GM21447 (cell line): Measurements from ENCODE around the gene RPS6KA2.

Source experiments
- ATAC-seq: cut with Tn5 transposase; IDR thresholded peaks from one replicate; pipeline ENCODE4 v1.9.1; 2021; ENCODE audit not compliant: unreplicated experiment

Gene RPS6KA2

DNA sequence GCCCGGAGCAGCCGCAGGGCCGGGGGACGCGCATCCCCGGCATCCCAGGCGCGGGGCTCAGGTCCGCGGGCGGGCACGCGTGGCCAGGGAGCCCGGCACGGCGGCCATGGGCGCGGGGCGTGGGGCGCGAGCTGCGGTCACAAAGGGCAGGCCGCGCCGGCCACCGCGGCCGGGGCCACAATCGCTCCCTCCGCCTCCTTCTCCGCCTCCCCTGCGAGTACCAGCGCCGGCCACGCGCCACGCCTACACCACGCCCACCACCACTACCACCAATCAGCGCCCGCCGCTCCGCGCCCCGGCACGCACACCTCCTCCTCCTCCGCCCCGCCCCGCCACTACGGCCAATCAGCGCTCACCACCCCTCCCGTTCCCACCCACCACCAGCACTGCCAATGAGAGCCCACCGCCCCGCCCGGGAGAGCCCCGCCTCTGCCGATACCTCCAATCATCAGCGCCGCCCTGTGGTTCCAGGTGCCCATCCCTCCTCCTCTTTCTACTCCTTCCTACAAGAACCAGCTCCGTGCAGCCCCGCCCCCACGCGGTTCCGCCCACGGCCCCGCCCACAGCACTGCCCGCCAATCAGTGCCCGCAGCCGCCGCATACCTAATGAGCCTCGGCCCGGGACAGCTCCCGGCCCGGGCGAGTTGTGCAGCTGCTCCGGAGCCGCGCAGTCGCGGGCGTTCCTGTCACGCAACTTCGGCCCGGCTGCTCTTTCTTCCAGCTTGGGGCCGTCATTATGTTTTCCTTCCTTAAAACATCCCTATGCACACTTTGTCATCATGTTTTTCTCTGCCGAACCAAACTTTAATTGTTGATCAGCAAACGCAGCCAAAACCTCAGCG is at the start of gene RPS6KA2:
Gene RPS6KA2 (minus strand): TSS at position 219 of the 842 bp plus-strand sequence. CDS start 232 bp downstream, outside the sequence.
- ATAC-seq, result peak; percentile 86

DNA sequence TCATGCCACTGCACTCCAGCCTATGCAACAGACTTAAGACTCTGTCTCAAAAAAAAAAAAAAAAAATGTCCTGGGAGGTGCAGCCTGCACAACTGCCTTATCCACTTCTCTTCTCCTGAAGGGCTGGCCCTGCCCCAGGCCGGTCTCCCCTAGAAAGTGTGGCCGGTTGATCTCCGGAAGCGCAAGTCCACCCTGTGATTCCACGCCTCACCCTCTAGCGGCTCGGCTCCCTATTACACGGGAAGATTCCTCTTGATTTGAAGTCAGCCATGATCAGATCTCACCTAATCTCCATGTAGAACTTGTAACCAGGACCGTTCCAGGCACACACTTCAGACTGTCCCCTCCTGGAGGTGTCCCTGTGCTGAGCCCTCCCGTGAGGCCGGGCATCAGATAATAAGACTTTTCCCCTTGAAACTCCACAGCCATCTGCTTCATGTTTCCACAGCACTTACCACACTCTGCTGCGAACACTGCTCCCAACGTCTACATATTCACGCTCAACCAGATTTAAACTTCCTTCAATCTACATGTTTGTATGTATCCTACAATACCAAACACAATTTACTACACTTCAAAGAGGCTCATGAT is 49.3 kb upstream of the RPS6KA2 start:
- ATAC-seq, result no peak

DNA sequence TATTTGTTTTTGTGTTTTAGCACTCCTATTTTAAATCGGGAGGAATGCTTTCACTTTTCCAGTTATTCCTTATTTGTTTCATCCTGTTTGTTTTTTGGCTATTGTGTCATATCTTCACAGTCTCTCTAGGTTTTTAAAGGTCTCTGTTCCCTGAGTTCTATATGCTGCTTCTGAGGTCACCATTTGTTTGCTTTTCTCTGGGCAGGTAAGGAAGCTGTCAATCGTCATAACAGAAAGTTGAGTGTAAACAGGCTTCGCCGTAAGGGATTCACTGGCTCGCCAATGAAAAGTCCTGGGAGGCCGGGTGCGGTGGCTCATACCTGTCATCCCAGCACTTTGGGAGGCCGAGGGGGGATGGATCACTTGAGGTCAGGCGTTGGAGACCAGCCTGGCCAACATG is 48.7 kb upstream of the RPS6KA2 start:
- no peak for ATAC-seq

DNA sequence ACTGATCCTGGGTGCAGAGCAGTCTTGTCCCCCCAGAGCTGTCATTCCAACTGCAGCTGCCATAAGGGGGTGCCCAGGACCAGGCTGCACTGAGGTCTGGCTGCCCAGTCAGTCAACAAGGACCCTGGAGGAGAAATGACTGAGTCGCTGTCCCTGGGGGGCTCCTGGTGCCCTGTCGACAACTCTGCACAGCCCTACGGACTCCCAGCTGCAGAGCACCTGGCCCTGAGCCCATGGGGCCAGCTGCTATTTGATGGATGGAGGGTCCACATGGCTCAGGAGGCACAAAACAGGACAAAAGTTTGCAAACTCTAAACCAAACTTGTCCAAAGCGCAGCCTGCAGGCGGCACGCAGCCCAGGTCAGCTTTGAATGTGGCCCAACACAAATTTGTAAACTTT is 46.3 kb upstream of the RPS6KA2 start:
- ATAC-seq, result no peak

DNA sequence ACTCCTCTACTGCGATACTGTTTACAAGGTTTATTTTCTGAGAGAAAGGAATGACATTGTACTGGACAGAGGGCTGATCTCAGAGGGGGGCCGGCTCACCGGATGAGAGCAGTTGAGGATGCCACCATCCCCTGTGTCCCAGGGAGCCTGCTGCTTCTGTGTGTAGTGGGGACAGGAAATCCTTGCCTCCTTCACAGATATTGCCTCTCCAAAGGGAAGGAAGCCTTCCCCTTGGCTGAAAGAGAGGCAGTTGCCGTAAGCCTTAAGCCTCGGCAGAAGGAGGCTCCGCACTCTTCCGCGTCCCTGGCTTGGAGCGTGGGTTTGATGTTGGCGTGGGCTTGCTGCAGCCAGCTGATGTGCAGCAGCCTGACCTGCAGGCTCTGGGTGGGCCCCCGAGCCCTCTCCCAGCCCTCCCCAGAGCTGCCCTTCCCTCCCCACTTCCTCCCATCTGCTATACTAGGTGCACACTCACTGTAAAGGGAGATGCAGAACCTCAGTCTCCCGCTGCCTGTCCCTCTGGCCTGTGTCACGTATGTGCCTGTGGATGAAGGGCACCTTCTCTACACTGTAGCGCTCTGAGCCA is 45.7 kb upstream of the RPS6KA2 start:
- no peak for ATAC-seq

DNA sequence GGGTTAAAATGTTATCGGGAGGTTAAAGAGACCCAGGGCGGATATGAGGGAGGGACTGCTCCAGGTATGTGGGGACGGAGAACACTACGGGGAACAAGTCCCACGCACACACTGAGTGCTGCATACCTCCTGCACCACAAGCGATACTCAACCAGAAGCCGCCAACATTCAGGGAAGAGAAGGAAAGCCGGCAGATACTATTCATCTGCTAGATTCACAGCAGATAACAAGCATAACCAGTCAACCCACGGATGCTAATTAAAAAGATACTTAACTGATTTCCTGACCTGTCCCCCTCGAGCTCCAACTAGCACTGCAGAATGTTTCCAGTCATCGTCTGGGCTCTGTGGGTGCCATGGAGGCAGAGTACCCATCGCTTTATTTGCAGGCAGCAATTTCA is 45.1 kb upstream of the RPS6KA2 start:
- ATAC-seq, result no peak

DNA sequence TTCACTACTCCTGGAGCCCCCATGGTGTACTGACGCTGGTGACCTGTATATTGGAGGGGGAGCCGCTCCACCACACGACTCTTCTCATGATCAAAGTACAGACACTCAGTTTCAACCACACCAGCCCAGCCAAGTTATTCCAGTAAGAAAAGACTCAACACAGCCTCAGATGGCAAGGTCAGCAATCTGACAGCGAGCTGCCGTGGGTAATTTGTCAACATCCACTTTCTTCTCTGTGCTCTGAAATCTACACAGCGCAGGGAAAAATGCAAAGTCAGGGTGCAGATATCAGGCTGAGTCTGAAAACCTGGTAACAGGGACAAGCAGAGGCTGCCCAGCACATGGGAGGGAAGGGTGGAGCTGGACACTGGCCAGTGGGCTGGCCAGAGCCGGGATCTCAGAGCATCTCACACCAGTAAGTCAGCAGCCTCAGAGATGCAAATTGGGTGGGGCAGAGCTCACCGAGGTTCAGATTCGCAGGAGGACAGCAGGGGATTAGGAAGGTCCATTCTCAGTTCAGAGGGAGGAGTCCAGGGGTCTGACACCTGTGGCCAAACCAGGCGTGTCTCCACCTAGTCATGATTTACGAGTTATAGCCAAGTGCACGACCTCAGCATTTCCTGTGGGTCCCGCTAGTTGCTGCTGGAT is 44.5 kb upstream of the RPS6KA2 start:
- no peak for ATAC-seq

DNA sequence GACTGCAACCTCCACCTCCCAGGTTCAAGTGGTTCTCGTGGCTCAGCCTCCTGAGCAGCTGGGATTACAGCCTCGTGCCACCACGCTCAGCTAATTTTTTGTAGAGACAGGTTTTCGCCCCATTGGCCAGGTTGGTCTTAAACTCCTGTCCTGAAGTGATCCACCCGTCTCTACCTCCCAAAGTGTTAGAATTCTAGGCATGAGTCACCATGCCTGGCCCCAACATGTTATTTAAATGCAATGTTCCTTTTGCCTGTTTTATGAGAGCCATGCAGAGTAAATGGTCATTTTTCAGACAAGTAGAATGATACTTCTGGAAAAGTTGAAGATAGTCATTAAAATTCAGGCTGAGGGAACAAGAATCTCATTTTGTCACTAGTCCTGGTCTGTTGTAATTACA is 43.8 kb upstream of the RPS6KA2 start:
- ATAC-seq, result no peak

DNA sequence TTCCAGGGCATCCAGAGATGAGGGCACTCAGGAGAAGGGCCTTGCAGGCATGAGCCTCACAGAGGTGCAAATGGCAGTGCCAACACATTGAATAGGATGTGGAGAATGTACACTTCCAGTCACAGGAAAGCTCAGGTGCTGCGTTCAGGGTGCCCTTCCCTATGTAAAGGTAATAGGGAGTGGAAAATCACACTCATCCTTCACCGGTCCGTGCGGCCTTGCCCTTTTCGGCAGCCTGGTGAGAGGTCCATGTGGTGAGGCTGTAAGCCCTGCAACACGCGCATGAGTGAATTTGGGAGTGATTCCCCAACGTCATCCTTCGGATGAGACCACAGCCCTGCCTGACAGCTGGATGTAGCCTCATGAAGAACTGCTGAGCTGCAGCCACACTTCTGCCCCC is 43.0 kb upstream of the RPS6KA2 start:
- ATAC-seq, result no peak

DNA sequence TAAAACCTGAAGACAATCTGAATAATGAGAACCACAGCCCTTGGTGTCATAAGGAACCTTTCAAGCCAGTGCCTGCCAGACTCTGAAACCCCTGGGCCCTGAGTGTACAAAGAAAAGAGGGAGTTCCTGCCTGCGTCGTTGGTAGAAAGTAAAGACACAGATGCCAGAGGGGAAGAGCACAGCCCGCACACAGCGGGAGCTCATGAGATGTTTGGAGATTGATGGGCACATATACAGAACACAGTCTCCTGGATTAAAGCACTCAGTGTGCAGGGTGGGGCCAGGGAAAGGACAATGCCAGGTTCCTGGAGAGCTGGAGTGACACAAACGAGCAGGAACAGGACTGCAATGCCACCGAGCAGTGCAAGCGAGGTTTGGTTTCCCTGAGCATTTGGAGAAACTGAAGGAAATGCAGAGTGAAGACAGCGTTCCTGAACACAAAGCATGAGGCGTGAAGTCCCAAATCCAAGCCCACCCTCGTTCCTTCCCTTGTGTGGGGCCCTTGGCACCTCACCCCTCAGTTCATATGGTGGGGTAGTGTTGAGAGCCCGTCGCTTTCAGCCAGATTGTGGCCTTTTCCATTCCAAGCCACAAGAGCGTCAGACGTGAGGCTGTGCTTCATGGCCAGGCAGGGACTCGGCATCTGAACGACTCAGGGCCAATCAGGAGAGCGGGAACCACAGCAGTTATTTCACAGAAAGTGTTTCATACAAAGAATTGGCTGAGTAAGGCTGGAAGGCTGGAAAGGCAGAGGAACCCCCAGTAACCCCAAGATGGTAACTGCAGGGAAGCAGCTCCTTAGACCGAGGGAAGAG is 41.0 kb upstream of the RPS6KA2 start:
- ATAC-seq, result no peak

DNA sequence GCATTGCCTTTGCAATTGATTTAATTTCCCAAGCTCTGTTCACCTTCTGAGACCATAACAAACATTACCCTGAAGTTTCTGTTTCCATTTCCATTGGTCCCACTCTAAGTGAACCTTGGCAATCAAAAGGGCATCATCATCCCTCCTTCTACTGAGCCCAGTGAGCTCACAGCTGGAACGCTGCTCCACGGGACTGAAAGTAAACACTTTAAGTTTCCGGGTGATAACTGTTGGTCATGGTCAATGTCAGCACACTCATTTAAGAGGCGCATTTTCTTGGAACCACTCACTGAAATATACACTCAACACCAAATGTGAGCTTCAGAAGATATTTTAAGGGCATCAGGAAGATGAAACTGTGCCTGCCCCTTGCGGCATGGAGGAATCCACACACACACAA is 37.1 kb upstream of the RPS6KA2 start:
- no peak for ATAC-seq

DNA sequence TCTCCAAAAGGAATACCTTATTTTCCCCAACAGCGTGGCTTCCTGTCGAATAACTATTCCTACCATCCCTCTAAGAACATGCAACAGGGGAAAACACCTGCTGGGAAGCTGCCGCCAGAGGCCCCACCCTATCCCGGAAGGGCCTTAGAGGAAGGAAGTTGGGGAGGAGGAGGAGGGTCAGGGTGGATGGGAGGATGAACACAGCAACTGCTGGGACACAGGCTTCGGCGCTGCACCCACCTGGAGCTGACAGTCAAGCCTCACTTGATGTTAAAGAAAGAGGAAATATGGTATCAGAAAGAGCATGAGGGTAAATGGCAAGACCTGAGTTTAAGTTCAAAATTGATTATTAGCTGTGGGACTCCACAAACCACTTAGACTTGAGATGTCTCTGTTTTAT is 36.5 kb upstream of the RPS6KA2 start:
- no peak for ATAC-seq

DNA sequence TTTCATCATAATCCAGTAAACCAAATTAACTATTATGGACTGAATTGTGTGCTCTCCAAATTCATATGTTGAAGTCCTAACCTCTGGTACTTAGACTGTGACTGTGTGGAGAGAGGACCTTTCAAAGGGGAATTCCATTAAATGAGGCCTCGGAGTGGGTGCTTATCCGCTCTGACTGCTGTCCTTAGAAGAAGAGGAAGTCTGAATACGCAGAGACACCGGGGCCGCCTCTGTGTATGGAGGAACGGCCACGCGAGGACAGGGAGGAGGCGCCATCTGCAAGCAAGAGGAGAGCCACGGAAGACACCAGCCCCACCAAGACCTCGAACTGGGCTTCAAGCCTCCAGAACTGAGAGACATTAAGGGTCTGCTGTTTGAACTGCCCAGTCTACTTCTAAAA is 35.6 kb upstream of the RPS6KA2 start:
- no peak for ATAC-seq

DNA sequence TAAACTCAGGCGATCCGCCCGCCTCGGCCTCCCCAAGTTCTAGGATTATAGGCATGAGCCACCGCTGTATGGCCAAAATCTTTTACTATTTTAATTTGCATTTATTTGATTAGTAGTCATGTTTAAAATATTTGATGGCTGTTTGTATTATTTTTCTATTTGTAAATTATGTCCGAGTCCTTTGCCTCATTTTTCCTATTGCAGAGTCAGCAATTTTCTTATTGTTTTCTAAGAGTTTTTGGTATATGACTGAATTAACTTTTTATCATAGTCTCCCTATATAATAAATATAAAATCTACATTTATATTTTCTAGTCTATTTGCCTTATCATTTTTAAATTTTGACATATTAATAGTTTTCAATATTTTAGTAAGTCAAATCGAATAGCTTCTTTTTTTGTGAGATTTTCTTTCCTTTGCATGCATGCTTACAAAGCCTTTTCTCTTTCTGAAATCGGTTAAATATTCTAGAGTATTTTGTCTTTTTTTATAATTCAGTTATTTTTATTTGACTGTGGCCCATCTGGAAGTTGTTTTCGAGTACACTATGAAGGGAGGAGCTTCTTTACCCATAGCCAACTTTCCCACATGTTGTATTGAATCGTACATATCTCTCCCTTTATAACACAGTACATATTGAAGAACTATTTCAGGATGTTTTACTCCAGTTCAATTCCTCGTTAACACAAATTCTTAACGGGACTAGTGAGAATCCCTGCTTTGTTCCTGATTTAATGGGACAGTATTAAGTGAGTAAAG is 34.5 kb upstream of the RPS6KA2 start:
- no peak for ATAC-seq

DNA sequence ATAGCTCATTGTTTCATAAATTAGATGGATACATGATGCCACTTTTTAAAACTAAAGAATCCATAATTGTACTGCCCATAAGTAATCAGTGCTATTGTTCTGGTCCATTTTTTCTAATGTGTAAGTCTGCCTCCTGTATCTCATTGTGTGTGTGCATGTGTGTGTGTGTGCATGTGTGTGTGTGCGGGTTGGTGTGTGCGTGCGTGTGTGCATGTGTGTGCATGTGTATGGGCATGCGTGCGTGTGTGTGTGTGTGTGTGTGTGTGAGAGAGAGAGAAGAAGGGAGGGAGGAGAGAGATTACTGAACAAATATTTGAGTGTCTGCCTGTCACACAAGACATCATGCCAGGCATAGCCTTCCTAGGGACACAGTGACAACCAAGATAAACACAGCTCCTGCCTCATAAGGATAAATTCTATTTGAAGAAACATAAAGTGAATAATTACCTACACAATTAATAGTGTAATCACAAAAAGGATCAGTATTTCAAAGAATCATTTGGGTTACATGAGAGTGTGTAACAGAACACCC is 33.2 kb upstream of the RPS6KA2 start:
- no peak for ATAC-seq

DNA sequence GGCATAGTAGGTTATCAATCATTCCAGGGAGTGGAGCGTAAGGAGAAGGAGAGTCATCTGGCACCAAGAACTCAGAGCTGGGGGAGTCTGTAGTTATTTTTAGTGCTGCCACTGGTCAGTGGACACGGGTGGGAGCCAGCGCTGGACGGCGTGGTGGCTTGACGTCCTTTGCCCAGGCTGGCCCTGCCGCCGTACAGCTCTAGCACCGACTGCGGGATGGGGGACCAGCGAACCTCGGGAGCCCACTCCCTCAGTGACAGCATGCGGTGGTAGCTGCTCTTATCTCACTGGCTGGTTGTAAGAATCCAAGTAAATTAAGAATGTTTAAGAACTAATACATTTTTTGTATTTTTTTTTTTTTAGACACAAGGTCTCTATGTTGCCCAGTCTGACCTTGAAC is 32.5 kb upstream of the RPS6KA2 start:
- no peak for ATAC-seq

DNA sequence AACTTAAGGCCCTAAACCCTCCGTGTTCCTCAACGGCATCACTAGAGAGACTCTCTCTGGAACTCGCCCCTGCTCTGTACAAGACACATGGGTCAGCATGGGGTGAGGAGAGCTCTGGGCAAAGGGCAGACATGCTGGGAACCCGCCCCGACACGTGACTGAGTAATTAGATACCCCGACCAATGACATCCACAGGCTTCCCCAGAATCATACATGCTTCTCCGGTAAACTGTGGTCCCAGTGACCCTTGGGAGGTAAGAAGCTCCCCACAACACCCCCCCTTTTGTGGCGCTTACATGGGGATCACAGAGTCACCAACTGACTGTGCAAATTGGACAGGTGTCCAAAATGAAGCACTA is 31.7 kb upstream of the RPS6KA2 start:
- no peak for ATAC-seq

DNA sequence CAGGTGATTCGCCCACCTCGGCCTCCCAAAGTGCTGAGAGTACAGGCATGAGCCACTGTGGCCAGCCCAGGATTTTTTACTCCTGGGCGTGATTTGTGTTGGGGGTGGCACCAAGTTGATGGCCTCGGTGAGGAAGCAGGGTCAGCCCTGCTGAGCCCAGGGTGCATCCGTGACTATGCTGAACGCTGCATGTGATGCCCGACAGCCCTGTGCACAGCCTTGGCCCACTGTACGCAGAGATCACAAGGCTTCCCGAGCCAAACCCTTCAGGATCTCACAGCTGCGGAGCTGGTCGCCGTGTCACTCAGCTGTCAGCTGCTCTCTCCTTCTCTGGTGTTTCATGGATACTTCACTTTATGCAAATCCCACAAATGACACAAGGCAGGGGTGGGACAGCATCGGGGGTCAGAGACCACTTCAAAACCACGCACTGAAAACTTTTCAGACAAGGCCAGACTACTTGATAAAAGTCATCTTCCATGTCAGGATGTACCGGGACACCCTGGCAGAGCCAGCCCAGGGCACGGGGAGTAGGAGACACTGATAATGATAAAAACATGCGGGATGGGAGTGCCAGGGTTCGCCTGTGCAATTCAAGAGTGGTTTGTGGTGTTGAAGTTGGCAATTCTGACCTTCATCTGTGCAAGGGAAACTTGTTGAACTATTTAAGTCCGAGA is 31.2 kb upstream of the RPS6KA2 start:
- ATAC-seq, result no peak

DNA sequence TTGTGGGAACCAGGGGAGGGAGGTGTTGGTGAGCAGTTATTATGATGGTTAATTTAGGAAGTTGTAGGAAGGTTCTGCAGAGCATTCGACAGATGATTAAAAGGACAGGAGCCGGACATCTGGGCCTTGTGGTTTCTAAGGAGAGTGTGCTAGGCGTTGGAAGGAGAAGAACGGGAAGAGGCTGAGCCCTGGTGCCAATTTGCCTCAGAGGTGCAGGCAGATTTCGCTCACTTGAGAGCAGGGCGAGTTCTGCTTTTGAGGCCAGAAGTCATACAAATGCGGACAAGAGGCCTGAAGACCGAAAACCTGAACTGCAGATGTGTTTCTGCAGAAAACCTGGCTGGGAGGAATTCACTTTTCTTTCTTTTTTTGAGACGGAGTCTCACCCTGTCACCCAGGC is 30.5 kb upstream of the RPS6KA2 start:
- no peak for ATAC-seq
